Suprapubic skin (tissue), 4 donors: ENCODE measurements around the gene TRIM37. TPM values are rescaled to one million over a fixed set of nuclear protein-coding genes. Genes with fewer than 3 reads are reported as not detected.

Experiments used
- DNase-seq, 2 donors: peaks; one replicate each; pipeline ENCODE4 v3.0.0-alpha.2; 2019; ENCODE audit warnings: low spot score in 2 of 2
- H3K27ac ChIP-seq: fragments of 200-600 bp; sonication (generic); one replicate; pipeline ENCODE4 v1.5.1; 2019
- H3K27me3 ChIP-seq: fragments of 200-600 bp; sonication (generic); one replicate; pipeline ENCODE4 v1.5.1; 2019
- H3K36me3 ChIP-seq: fragments of 200-600 bp; sonication (generic); one replicate; pipeline ENCODE4 v1.5.1; 2019
- H3K4me1 ChIP-seq: fragments of 200-600 bp; sonication (generic); one replicate; pipeline ENCODE4 v1.5.1; 2019
- H3K4me3 ChIP-seq: fragments of 200-600 bp; sonication (generic); one replicate; pipeline ENCODE4 v1.5.1; 2019; ENCODE audit warnings: mild to moderate bottlenecking
- H3K9me3 ChIP-seq: fragments of 200-600 bp; sonication (generic); one replicate; pipeline ENCODE4 v1.5.1; 2019
- EP300 ChIP-seq: sonication (generic); formaldehyde crosslinking; IDR thresholded peaks from one replicate; pipeline ENCODE4 v1.6.1; 2017; ENCODE audit warnings: antibody characterized with exemption
- POLR2A ChIP-seq, 2 donors: fragments of 450-650 bp; IDR thresholded peaks; one replicate each; pipeline ENCODE4 v1.6.1; 2017; ENCODE audit warnings: antibody characterized with exemption in 2 of 2, mild to moderate bottlenecking in 2 of 2, moderate library complexity in 2 of 2
- POLR2AphosphoS5 ChIP-seq, 3 donors: sonication (generic); formaldehyde crosslinking; IDR thresholded peaks; one replicate each; pipeline ENCODE4 v1.6.1; 2017; ENCODE audit warnings: antibody characterized with exemption in 3 of 3
- whole genome bisulfite sequencing: methylation state at CpG from one replicate; pipeline ENCODE4 v1.1.5; 2018; 5-methylcytosine and 5-hydroxymethylcytosine counted together
- total RNA-seq, 4 donors: library from RNA; depleted of rRNA; stranded (reverse); fragments of >200 nt; gene quantifications; one replicate each; pipeline ENCODE4 v1.1.0, GENCODE V29; 2016
- TF ChIP-seq, protein P1 (sequence below), 2 donors: fragments of 200-600 bp in 1 of 2; fragments of 450-650 bp in 1 of 2; sonication (generic) in 1 of 2; IDR thresholded peaks; one replicate each; pipeline ENCODE4 v1.5.1; 2016 to 2019; ENCODE audit warnings: antibody characterized with exemption in 2 of 2, mild to moderate bottlenecking in 1 of 2, moderate library complexity in 1 of 2

The TRIM37 gene
- total RNA-seq, 4 donors from 2014 or later: 11.1 to 18.3 (median 14.6) TPM

DNA sequence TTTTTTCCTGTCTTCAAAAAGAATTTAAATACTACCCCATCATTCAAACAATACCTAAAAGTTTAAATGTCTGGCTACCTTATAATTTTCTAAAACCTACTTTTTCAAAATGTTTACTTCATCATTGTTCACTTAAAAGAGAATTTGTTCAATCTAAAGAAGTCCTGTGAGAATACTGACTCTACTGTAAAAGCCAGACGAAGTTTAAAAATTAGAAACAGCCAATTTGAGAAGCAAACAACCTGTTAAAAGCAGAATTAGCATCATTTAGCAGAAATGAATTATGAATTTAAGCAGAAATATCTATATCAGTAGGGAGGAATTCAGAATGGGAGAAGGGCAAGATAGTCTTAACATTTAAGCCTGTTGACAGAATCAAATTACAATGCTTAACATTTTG lies 46.2 kb upstream of the TRIM37 start:
- DNase-seq: no peak
- Histone ChIP-seq H3K9me3 (no peaks in the 10 kb centered on the region), H3K4me1 (peaks cover 24% of the 10 kb centered on the region), H3K4me3 (no peak overlapping the region), H3K27ac (no peak overlapping the region), H3K36me3 (no peaks in the 10 kb centered on the region), H3K27me3 (no peaks in the 10 kb centered on the region)
- TF ChIP-seq POLR2AphosphoS5 (IDR thresholded peaks at IDR 0.05): no peak
- TF ChIP-seq, protein P1, sequence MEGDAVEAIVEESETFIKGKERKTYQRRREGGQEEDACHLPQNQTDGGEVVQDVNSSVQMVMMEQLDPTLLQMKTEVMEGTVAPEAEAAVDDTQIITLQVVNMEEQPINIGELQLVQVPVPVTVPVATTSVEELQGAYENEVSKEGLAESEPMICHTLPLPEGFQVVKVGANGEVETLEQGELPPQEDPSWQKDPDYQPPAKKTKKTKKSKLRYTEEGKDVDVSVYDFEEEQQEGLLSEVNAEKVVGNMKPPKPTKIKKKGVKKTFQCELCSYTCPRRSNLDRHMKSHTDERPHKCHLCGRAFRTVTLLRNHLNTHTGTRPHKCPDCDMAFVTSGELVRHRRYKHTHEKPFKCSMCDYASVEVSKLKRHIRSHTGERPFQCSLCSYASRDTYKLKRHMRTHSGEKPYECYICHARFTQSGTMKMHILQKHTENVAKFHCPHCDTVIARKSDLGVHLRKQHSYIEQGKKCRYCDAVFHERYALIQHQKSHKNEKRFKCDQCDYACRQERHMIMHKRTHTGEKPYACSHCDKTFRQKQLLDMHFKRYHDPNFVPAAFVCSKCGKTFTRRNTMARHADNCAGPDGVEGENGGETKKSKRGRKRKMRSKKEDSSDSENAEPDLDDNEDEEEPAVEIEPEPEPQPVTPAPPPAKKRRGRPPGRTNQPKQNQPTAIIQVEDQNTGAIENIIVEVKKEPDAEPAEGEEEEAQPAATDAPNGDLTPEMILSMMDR (IDR thresholded peaks at IDR 0.05): no peak
- no peak for TF ChIP-seq POLR2A (IDR thresholded peaks at IDR 0.05)
- TF ChIP-seq EP300: no peak
- 78% methylated on average over 1 of the region's 1 CpG for WGBS

DNA sequence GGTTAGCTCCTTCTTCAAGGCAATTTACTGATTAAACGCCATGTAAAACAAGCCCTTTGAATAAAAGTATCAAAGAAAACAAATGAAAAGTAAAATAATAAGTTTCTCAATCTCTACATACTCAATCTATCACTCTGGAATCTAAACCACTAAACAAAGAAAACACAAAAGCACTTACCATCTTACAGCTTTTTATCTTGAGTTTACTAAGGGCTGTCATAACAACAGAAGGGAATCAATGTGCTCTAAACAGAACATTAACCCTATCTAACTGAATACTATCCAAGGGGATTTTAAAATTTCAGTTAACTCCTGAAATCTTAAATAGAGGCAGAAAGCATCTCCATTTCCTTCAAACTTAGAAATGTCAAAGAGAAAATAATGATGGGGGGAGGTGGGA lies 44.9 kb upstream of the TRIM37 start:
- Histone ChIP-seq H3K27ac (no peak overlapping the region), H3K4me3 (no peak overlapping the region), H3K27me3 (no peaks in the 10 kb centered on the region), H3K36me3 (no peaks in the 10 kb centered on the region), H3K4me1 (peaks cover 24% of the 10 kb centered on the region), H3K9me3 (no peaks in the 10 kb centered on the region)
- TF ChIP-seq POLR2A (IDR thresholded peaks at IDR 0.05) (no peak), EP300 (no peak), POLR2AphosphoS5 (IDR thresholded peaks at IDR 0.05) (no peak)
- TF ChIP-seq, protein P1 (IDR thresholded peaks at IDR 0.05): no peak
- WGBS: 90% methylated on average over 1 of the region's 1 CpG
- DNase-seq: no peak

DNA sequence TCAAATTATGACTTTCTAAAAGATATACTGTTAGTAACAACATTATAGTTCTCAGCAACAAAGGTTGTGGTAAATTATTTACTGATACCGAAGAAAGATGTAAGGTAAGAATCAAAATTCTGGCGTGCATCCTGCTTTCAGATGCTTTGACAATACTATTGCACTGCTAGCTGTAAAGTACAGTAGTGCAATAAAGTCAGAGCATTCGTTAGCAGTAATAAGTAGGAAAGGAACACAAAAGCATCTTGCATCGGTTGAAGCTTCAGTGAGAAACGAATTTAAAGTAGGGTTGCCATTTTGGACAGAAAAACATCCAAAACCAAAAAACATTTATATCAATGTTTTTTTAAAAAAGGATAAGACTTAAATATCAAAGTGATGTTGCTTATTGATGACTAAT lies 44.3 kb upstream of the TRIM37 start:
- no peak for DNase-seq
- Histone ChIP-seq H3K4me3 (no peak overlapping the region), H3K27me3 (no peaks in the 10 kb centered on the region), H3K27ac (no peak overlapping the region), H3K36me3 (no peaks in the 10 kb centered on the region), H3K4me1 (peaks cover 19% of the 10 kb centered on the region), H3K9me3 (no peaks in the 10 kb centered on the region)
- TF ChIP-seq EP300 (no peak), POLR2A (IDR thresholded peaks at IDR 0.05) (no peak)
- WGBS: 71% methylated on average over 5 of the region's 5 CpGs

DNA sequence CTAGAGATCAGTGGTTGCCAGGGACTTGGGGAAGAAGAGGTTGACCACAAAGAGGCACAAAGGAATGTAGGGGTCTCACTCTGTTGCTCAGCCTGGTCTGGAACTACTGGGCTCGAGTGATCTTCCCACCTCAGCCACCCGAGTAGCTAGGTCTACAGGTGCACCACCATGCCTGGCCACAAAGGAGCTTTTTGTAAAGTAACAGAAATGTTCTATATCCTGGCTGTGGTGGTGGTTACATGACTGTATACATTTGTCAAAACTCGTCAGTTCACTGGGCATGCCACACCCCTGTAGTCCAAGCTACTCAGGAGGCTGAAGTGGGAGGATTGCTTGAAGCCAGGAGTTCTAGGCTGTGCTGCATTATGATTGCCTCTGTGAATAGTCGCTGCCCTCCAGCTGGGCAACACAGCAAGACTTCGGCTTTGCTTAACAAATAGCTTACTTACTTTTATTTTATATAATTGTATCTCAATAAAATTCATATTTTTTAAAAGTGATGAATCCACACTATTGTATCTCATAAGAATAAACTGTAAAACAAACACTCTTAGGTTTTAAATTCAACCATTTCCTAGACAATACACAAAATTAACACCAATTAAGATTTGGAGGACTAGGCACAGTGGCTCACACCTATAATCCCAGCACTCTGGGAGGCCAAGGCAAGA lies 43.3 kb upstream of the TRIM37 start:
- WGBS: 84% methylated on average over 5 of the region's 5 CpGs
- Histone ChIP-seq H3K4me1 (peaks cover 15% of the 10 kb centered on the region), H3K4me3 (no peak overlapping the region), H3K27me3 (no peaks in the 10 kb centered on the region), H3K27ac (no peak overlapping the region), H3K36me3 (no peaks in the 10 kb centered on the region), H3K9me3 (no peaks in the 10 kb centered on the region)
- TF ChIP-seq, protein P1 (IDR thresholded peaks at IDR 0.05): no peak
- TF ChIP-seq POLR2A (IDR thresholded peaks at IDR 0.05): no peak
- TF ChIP-seq POLR2AphosphoS5 (IDR thresholded peaks at IDR 0.05): no peak
- no peak for TF ChIP-seq EP300
- no peak for DNase-seq

DNA sequence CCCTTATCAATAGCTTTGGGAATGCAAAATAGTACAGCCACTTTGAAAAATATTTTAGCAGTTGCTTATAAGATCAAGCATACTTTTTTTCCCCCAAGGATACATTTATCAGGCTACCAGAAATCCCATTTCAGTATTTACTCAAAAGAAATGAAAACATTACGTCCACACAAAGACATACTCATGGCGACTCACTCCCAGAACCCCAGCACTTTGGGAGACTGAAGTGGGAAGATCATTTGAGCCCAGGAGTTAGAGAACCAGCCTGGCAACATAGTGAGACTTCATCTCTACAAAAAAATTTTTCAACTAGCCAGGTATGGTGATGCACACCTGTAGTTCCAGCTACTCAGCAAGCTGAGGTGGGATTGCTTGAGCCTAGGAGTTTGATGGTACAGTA lies 42.4 kb upstream of the TRIM37 start:
- no peaks in the 10 kb centered on the region for H3K27me3 ChIP-seq
- no peaks in the 10 kb centered on the region for H3K9me3 ChIP-seq
- H3K4me3 ChIP-seq: no peak overlapping the region
- H3K36me3 ChIP-seq: no peaks in the 10 kb centered on the region
- 86% methylated on average over 2 of the region's 2 CpGs for WGBS
- peaks cover 13% of the 10 kb centered on the region for H3K4me1 ChIP-seq
- H3K27ac ChIP-seq: no peak overlapping the region
- no peak for DNase-seq
- no peak for TF ChIP-seq POLR2A (IDR thresholded peaks at IDR 0.05)

DNA sequence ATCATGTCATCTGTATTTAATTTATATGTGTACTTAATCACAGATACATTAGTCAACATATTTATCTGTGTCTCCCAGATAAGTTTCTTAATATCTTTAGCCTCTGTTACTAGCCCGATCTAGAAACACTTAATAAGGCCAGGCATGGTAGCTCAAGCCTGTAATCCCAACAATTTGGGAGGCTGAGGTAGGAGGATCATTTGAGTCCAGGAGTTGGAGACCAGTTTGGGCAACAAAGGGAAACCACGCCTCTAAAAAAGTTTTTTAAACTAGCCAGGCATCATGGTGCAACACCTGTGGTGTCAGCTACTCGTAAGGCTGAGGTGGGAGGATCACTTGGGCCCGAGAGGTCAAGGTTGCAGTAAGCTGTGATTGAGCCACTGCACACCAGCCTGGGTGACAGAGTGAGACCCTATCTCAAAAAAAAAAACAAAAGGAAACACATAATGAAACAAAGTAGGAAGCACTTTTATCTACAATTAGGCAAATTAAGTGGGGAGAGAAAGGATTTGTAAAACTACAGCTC lies 39.0 kb upstream of the TRIM37 start:
- Histone ChIP-seq H3K27me3 (no peaks in the 10 kb centered on the region), H3K4me3 (no peak overlapping the region), H3K9me3 (no peaks in the 10 kb centered on the region), H3K4me1 (no peaks in the 10 kb centered on the region), H3K36me3 (no peaks in the 10 kb centered on the region), H3K27ac (no peak overlapping the region)
- TF ChIP-seq, protein P1 (IDR thresholded peaks at IDR 0.05): no peak
- TF ChIP-seq EP300: no peak
- TF ChIP-seq POLR2AphosphoS5 (IDR thresholded peaks at IDR 0.05): no peak
- no peak for TF ChIP-seq POLR2A (IDR thresholded peaks at IDR 0.05)
- 95% methylated on average over 4 of the region's 4 CpGs for WGBS
- no peak for DNase-seq
